ENCODE results near the gene BDNF. TPM values are rescaled to one million over a fixed set of nuclear protein-coding genes. Genes with fewer than 3 reads are reported as not detected.

The BDNF gene
- total RNA-seq, 1 experiment from 2014 or later, result 4.8 TPM

- DNase-seq (ENCODE audit: low read depth), result no peak
Measured at GRCh38 chr11:27626269-27626937, 73.9 kb downstream of the BDNF start.

GRCh38 chr11:27625347-27625912, 74.8 kb downstream of the BDNF start:
- DNase-seq (ENCODE audit: low read depth), result no peak

- DNase-seq (ENCODE audit: low read depth), result no peak
Measured at GRCh38 chr11:27623945-27624523, 76.2 kb downstream of the BDNF start.

- DNase-seq (ENCODE audit: low read depth), result no peak
Measured at GRCh38 chr11:27622541-27623300, 77.5 kb downstream of the BDNF start.

- DNase-seq (ENCODE audit: low read depth), result peak; percentile 20
Measured at GRCh38 chr11:27621405-27622161, 78.7 kb downstream of the BDNF start.

GRCh38 chr11:27619763-27620335, 80.4 kb downstream of the BDNF start:
- peak; percentile 10 for DNase-seq (ENCODE audit: low read depth)

GRCh38 chr11:27619039-27619574, 81.1 kb downstream of the BDNF start:
- peak; percentile 13 for DNase-seq (ENCODE audit: low read depth)

- peak; percentile 9 for DNase-seq (ENCODE audit: low read depth)
Measured at GRCh38 chr11:27618281-27618915, 81.9 kb downstream of the BDNF start.

GRCh38 chr11:27616711-27617110, 83.5 kb downstream of the BDNF start:
- DNase-seq (ENCODE audit: low read depth), result no peak

- no peak for DNase-seq (ENCODE audit: low read depth)
Measured at GRCh38 chr11:27615833-27616232, 84.4 kb downstream of the BDNF start.

- DNase-seq (ENCODE audit: low read depth), result no peak
Measured at GRCh38 chr11:27614092-27614491, 86.2 kb downstream of the BDNF start.

- no peak for DNase-seq (ENCODE audit: low read depth)
Measured at GRCh38 chr11:27612932-27613880, 87.0 kb downstream of the BDNF start.

- no peak for DNase-seq (ENCODE audit: low read depth)
Measured at GRCh38 chr11:27611947-27612455, 88.3 kb downstream of the BDNF start.

- no peak for DNase-seq (ENCODE audit: low read depth)
Measured at GRCh38 chr11:27611390-27611789, 88.9 kb downstream of the BDNF start.

- DNase-seq (ENCODE audit: low read depth), result no peak
Measured at GRCh38 chr11:27610946-27611345, 89.3 kb downstream of the BDNF start.

GRCh38 chr11:27610280-27610679, 90.0 kb downstream of the BDNF start:
- DNase-seq (ENCODE audit: low read depth), result no peak

GRCh38 chr11:27608951-27609350, 91.3 kb downstream of the BDNF start:
- no peak for DNase-seq (ENCODE audit: low read depth)

- DNase-seq (ENCODE audit: low read depth), result no peak
Measured at GRCh38 chr11:27605422-27605821, 94.8 kb downstream of the BDNF start.
